Caco-2 (cell line): ENCODE measurements around the gene MYBPHL. TPM values are rescaled to one million over a fixed set of nuclear protein-coding genes. Genes with fewer than 3 reads are reported as not detected.

Experiments used
- BruUV-seq: library from RNA; stranded (reverse); fragments of 400-500 nt; replicated peaks from 2 replicates; lab custom pipeline; 2021; lab: Mats Ljungman, UMichigan
- CTCF ChIA-PET: fragments of 300-600 bp; sonication (Branson Sonifier 250); formaldehyde crosslinking; loops from one replicate; lab custom pipeline; 2022; ENCODE audit warnings: antibody characterized with exemption; lab: Charles Lee
- POLR2A ChIA-PET: fragments of 300-600 bp; sonication (Branson Sonifier 250); formaldehyde crosslinking; loops from one replicate; lab custom pipeline; 2022; ENCODE audit warnings: antibody characterized with exemption; lab: Charles Lee
- DNase-seq, 2 experiments: peaks; one replicate each; pipeline versions ENCODE4 v3.0.0 to v3.0.0-alpha.2; 2020 to 2022
- H3K27me3 ChIP-seq: replicated peaks from 2 replicates; pipeline ENCODE4 v1.6.0; 2011; ENCODE audit warnings: low read length; ENCODE audit not compliant: control insufficient read depth, insufficient read depth
- H3K36me3 ChIP-seq: 2 replicates; pipeline ENCODE4 v1.5.1; 2011; ENCODE audit warnings: low read length; ENCODE audit not compliant: control insufficient read depth, insufficient read depth
- H3K4me1 ChIP-seq: fragments of 250-450 bp; sonication (Bioruptor Pico); 2 replicates; pipeline ENCODE4 v1.5.1; 2020; ENCODE audit warnings: mild to moderate bottlenecking
- H3K4me3 ChIP-seq: 2 replicates; pipeline ENCODE4 v1.5.1; 2011; ENCODE audit warnings: low read depth, mild to moderate bottlenecking, control low read depth, low read length
- H3K9me3 ChIP-seq: fragments of 250-450 bp; sonication (Bioruptor Pico); 2 replicates; pipeline ENCODE4 v1.5.1; 2020; ENCODE audit warnings: mild to moderate bottlenecking, moderate library complexity
- H3K27ac Mint-ChIP-seq: one replicate; pipeline ENCODE4 v1.8.0; 2022; ENCODE audit warnings: mixed read lengths; ENCODE audit not compliant: unreplicated experiment
- H3K27me3 Mint-ChIP-seq: one replicate; pipeline ENCODE4 v1.8.0; 2022; ENCODE audit warnings: mixed read lengths; ENCODE audit not compliant: insufficient read depth, unreplicated experiment
- H3K36me3 Mint-ChIP-seq: one replicate; pipeline ENCODE4 v1.8.0; 2022; ENCODE audit warnings: mild to moderate bottlenecking, mixed read lengths; ENCODE audit not compliant: insufficient read depth, unreplicated experiment
- H3K4me1 Mint-ChIP-seq: one replicate; pipeline ENCODE4 v1.8.0; 2022; ENCODE audit warnings: low read depth, mixed read lengths; ENCODE audit not compliant: unreplicated experiment
- H3K4me3 Mint-ChIP-seq: one replicate; pipeline ENCODE4 v1.8.0; 2022; ENCODE audit warnings: mild to moderate bottlenecking, moderate library complexity, mixed read lengths; ENCODE audit not compliant: unreplicated experiment
- H3K9me3 Mint-ChIP-seq: one replicate; pipeline ENCODE4 v1.8.0; 2022; ENCODE audit warnings: mixed read lengths; ENCODE audit not compliant: unreplicated experiment
- CTCF ChIP-seq, 2 experiments: fragments of 200-600 bp in 1 of 2; IDR thresholded peaks; 1 replicate in 1 of 2; 2 replicates in 1 of 2; pipeline versions ENCODE4 v1.5.1 to v1.8.0; 2011 to 2022; ENCODE audit warnings: antibody characterized with exemption in 1 of 2, control low read depth in 1 of 2, inconsistent platforms in 1 of 2, low read depth in 1 of 2, low read length in 1 of 2, mild to moderate bottlenecking in 1 of 2, moderate library complexity in 1 of 2; ENCODE audit not compliant: insufficient read depth in 1 of 2, severe bottlenecking in 1 of 2, unreplicated experiment in 1 of 2
- intact Hi-C: fragments of 100-400 bp; cut with micrococcal nuclease; formaldehyde crosslinking; loops from one replicate; pipeline ENCODE4 v1.10.0; 2022; ENCODE audit not compliant: unreplicated experiment
- total RNA-seq: library from RNA; stranded (reverse); gene quantifications from 2 replicates; pipeline ENCODE4 v1.2.3, GENCODE V29; 2022

MYBPHL gene
- total RNA-seq, 1 experiment from 2014 or later = not detected

GRCh38 chr1:109256971-109257681 is 49.7 kb downstream of the MYBPHL start:
- ChIA-PET CTCF (interaction anchor here (0.6 kb wide), 1 partner anchor 236 kb away, joined by 3 read pairs; no protein-coding TSS in a partner anchor), POLR2A (no interaction called here)
- H3K9me3 Mint-ChIP-seq = no peaks in the 10 kb centered on the region
- Histone ChIP-seq H3K4me3 (no peak overlapping the region), H3K9me3 (no peaks in the 10 kb centered on the region), H3K36me3 (no peaks in the 10 kb centered on the region), H3K4me1 (peaks cover 9% of the 10 kb centered on the region), H3K27me3 (no peaks in the 10 kb centered on the region)
- peaks cover 5% of the 10 kb centered on the region for H3K36me3 Mint-ChIP-seq
- intact Hi-C loops = no loop called here
- no peak overlapping the region for H3K4me3 Mint-ChIP-seq
- H3K27ac Mint-ChIP-seq = no peak overlapping the region
- no TSS peak for BruUV-seq
- DNase-seq = no peak
- no peak for TF ChIP-seq CTCF (IDR thresholded peaks at IDR 0.05; ENCODE audit: insufficient read depth in 1 of 2, low read depth in 1 of 2, low read length in 1 of 2, severe bottlenecking in 1 of 2, unreplicated experiment in 1 of 2)
- H3K27me3 Mint-ChIP-seq = no peaks in the 10 kb centered on the region
- peaks cover 7% of the 10 kb centered on the region for H3K4me1 Mint-ChIP-seq

GRCh38 chr1:109256085-109256484 is 50.7 kb downstream of the MYBPHL start:
- Mint-ChIP-seq H3K27me3 (no peaks in the 10 kb centered on the region), H3K36me3 (peaks cover 5% of the 10 kb centered on the region), H3K4me3 (no peak overlapping the region), H3K27ac (no peak overlapping the region), H3K9me3 (no peaks in the 10 kb centered on the region), H3K4me1 (peaks cover 7% of the 10 kb centered on the region)
- intact Hi-C loops = no loop called here
- DNase-seq = no peak
- H3K36me3 ChIP-seq = no peaks in the 10 kb centered on the region
- ChIA-PET CTCF (interaction anchor here (0.5 kb wide), 1 partner anchor 58 kb away, joined by 3 read pairs; no protein-coding TSS in a partner anchor), POLR2A (no interaction called here)
- H3K27me3 ChIP-seq = no peaks in the 10 kb centered on the region
- no TSS peak for BruUV-seq
- no peak for TF ChIP-seq CTCF (IDR thresholded peaks at IDR 0.05; ENCODE audit: insufficient read depth in 1 of 2, low read depth in 1 of 2, low read length in 1 of 2, severe bottlenecking in 1 of 2, unreplicated experiment in 1 of 2)
- H3K4me1 ChIP-seq = peaks cover 9% of the 10 kb centered on the region
- no peaks in the 10 kb centered on the region for H3K9me3 ChIP-seq
- H3K4me3 ChIP-seq = no peak overlapping the region

- POLR2A ChIA-PET = no interaction called here
These were observed 51.1 kb downstream of the MYBPHL start for GRCh38 chr1:109255678-109256077.

More at GRCh38 chr1:109255678-109256077, 51.1 kb downstream of the MYBPHL start:
- H3K27me3 ChIP-seq = no peaks in the 10 kb centered on the region
- intact Hi-C loops = no loop called here
- H3K27ac Mint-ChIP-seq = no peak overlapping the region
- no peak for TF ChIP-seq CTCF (IDR thresholded peaks at IDR 0.05; ENCODE audit: insufficient read depth in 1 of 2, low read depth in 1 of 2, low read length in 1 of 2, severe bottlenecking in 1 of 2, unreplicated experiment in 1 of 2)
- CTCF ChIA-PET = interaction anchor here (0.5 kb wide), 1 partner anchor 58 kb away, joined by 3 read pairs; no protein-coding TSS in a partner anchor
- H3K9me3 ChIP-seq = no peaks in the 10 kb centered on the region
- BruUV-seq = no TSS peak
- H3K27me3 Mint-ChIP-seq = no peaks in the 10 kb centered on the region
- H3K4me1 Mint-ChIP-seq = peaks cover 7% of the 10 kb centered on the region
- no peaks in the 10 kb centered on the region for H3K9me3 Mint-ChIP-seq
- no peak for DNase-seq
- no peak overlapping the region for H3K4me3 ChIP-seq
- H3K36me3 Mint-ChIP-seq = peaks cover 5% of the 10 kb centered on the region
- no peaks in the 10 kb centered on the region for H3K36me3 ChIP-seq
- H3K4me3 Mint-ChIP-seq = no peak overlapping the region
- H3K4me1 ChIP-seq = peaks cover 9% of the 10 kb centered on the region
